SW 1271 (cell line): ENCODE results near the gene ASB2.

Experiments used
- DNase-seq, 2 experiments: peaks; one replicate each; lab custom pipeline; 2025; lab: John Stamatoyannopoulos, UW

The ASB2 gene

GRCh38 chr14:93978735-93979134, 2.4 kb upstream of the ASB2 start:
- DNase-seq, result no peak

DNA sequence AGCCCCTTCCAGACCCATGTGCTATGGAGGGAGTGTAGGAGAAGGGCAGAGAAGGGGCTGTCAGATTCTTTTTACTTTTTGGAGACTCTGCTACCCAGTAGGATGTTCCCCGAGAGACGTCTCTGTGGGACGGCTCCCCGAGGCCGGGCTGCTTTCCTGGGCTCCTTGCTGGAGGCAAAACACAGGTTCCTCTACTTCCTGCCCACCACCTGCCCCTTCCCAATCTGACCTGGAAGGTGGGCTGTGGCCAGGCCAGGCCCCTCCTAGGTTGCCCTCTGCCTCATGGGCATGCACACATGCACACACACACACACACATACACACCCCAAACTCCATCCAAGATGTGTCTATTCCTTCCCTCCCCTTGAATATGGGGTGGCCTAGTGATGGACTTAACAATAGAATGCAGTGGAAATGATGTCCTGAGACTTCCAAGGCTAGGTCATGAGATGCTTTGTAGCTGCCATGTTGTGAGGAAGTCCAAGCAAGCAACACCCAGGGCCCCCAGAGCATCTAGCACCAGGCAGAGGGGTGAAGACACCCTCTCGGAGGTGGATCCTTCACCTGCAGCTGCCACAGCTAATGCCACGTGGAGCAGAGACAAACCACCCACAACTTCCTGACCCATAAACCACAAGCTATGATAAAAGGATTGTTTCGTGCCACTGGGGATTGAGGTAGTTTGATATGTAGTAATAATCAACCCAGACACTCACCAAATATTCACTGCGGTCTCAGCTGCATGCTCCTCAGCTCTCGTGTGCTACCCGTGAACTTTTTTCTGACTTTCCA, 1.6 kb upstream of the ASB2 start:
- no peak for DNase-seq

DNA sequence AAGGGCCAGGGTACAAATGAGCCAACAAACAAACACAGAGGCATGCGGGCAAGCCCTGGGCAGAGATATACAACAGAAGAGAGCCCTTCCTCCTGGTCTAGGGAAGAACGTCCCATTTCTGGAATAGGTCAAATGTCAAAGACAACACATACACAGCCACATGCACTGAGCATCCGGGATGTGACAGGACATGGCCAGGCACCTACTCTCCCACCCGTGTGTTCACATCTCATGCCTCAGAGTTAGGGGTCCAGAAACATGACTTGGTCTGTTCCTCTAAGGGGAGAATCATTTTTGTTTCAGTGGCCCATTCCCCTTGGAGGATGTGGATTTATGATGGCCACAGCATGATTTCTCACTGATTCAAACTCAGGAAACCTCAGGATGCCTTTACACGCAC, 801 bp upstream of the ASB2 start:
- no peak for DNase-seq

DNA sequence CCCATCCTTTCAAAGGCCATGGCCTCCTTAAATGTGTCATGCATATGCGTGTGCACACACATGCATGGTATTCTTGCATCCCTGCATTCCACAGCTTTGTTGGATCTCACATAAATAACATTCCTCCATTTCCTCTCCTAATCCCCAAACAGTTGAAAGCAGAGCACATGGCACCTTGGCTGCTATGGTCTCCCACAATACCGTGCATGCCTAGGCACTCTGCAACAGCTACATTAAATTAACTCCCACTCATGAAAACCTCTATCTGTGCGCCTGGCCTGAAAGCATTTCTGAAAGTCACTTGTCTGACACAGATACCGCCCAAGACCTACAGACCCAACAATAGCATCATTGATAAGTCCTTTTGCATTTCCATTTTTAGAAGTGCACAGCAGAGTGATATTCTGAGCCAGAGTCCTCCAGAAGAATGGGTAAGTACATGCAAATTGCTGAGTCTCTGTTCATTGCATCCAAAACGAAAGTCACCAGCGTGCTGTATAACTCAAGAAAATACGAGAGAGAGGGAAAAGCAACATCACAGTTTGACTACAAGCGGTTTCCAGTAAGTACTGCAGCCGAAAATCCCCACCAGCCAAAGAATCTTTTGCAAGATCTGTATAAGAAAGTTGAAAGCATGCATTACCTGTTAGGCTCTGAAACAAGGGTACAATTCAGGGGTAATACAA, 436 bp downstream of the ASB2 start:
- DNase-seq, result no peak

GRCh38 chr14:93974833-93975232, 1.5 kb downstream of the ASB2 start:
- DNase-seq, result no peak

GRCh38 chr14:93974299-93974698, 2.1 kb downstream of the ASB2 start:
- no peak for DNase-seq

DNA sequence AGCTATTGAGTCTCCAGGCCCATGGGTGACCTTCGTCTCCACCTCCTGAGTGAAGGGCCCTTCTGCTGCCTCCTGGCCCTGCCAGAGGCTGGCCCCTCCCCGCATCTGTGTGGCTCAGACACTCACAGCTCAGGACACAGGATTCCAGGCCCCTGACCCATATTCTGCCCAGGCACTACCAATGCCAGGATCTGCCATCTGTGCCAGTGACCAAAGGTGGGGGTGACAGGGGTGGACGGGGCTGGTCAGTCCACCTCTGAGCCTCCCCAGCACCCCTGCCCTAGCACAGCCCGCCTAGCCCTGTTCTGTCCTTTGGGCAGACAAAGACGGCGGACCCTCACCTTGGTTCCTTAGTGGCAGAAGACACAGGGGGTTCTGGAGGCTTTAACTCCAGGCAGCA, 2.8 kb downstream of the ASB2 start:
- no peak for DNase-seq

GRCh38 chr14:93972618-93973205, 3.7 kb downstream of the ASB2 start:
- DNase-seq, result no peak

GRCh38 chr14:93971635-93972027, 4.7 kb downstream of the ASB2 start:
- no peak for DNase-seq

DNA sequence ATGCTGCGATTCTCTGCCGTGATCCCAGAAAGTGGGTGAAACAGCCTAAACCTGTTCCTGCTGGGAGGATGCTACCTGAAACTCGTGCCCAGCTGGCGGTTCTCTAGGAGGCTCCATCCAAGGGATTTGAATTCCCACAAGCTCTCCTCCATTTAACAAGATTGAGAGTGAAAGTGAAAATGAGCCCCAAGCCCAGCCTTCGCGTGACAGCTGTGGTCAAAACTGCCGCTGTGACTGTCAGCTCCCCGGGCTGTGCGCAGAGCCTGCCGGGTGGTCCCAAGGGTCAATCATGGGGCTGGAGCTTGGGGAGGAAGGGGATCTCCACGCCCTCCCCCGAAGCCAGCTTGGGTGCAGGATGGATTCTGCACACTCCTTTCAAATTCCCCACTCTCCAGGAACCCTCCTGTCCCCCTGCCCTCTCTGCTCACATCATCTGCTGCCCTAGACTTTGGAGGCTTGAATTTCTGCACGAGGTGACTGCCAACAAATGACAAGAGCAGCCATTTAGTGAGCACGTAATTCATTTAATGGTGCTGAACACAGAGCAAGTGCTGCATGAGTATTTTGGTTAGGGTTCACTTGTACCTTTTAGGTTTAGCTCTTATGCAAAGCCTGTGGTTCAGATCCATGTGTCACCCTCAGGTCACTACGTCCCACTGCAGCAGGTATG, 5.3 kb downstream of the ASB2 start:
- DNase-seq, result no peak

DNA sequence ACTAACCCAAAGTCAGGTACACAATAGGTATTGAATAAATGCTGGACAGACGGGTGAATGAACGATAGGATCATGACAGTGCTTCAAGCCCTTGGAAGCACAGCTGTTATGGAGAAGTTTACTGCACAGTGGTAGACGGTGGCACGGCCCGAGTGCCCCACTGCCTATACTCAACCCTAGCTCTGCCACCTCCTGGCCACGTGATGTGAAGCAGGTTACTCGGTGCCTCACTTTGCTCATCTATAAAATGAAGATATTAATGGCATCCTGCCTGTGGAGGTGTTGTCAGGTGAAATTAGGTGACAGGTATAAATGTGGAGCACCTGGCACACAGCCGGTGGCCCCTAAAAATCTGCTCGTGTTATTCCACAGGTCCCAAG, 5.8 kb downstream of the ASB2 start:
- peak in 1 of 2 experiments; percentile 53 for DNase-seq

DNA sequence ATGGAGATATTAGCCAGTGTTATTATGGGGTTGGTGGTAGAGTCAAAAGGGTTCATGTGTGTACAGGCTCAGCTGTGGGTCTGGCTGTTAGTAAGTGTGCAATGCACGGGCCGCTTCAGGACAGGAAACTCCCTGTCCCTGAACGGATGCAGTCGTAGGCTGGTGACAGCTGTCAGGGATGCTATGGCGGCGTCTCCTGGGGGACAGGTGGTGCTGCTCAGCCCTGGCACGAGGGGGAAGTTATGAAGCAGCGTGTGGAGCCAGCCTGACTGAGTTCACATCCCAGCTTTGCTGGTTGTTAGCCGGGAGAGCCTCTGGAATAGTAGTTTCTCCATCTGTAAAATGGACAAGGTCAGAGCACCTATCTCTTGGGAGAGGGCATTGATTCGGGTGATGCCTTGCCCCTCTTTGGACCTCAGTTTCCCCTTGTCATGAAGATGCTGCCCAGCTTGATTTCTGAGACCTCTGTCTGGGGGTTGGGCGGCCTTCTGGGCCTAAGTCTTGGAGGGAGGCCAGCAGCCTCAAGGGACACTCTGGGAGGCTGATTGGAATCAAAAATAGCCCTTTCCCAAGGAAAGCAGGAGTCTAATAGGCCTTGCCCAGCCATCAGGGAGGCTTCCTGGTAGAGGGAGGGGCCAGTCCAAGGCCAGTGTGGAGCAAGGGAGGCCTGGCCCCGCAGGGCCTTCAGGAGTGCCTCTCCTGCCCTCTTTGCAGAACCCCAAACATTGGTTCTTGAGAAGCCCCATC, 7.1 kb downstream of the ASB2 start:
- no peak for DNase-seq

DNA sequence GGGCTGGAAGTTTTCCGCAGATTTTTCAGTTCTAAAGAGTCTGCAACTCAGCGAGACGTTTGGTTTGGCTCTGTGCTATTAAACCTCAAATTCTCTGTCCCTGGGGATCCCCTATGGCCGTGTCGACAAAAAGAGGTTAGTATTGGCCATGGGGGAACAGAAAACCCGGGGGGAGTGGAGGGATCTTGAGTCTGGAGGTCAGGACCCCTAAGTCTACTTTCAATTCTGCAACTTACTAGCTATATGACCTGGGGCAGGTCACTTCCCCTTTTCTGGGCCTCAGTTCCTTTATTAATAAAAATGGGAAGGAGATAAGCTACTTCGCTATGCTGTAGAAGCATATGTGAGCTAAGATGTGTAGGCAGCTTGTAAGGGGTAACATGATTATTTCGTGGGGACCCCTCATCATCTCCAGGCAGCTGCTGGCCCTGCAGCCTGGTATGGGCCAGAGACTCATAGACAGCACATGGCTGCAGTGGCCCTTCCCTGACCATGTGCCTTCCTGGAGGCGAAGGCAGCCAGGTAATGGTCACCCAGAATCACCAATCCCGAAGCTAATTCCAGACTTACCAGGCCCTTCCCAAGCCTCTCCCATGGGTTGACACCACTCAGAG, 8.6 kb downstream of the ASB2 start:
- no peak for DNase-seq

DNA sequence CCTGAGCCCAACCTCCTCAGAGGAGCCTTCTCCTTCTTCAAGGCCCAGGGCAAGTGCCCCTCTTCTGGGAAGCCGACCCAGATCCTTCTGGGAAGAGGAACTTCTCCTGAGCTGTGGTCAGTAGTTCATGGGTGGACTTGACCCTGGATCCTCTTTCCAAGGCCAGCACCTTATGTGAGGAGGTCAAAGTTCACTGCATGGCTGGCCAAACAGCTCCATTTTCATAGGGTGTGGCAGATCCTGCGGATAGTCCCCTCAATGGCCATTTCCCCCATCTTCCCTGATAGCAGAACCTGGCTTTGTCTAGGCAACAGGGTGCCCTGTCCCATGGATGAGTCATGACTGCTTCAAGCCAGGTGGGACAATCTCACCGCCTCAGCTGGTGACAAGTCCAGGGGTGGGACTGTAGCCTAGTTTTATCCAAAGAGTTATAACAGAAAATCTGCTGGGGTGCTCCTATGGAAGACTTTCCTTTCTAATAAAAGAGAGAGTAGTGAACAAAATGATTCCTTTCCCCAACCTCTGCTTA, 10.4 kb downstream of the ASB2 start:
- no peak for DNase-seq

- DNase-seq, result no peak
Measured at GRCh38 chr14:93965287-93965821, 11.0 kb downstream of the ASB2 start.

- no peak for DNase-seq
Measured at GRCh38 chr14:93964820-93965286, 11.5 kb downstream of the ASB2 start.

GRCh38 chr14:93964281-93964680, 12.1 kb downstream of the ASB2 start:
- no peak for DNase-seq

- DNase-seq, result no peak
Measured at GRCh38 chr14:93963692-93964091, 12.7 kb downstream of the ASB2 start.

- DNase-seq, result peak in 1 of 2 experiments; percentile 67
Measured at GRCh38 chr14:93962701-93963601, 13.4 kb downstream of the ASB2 start.

DNA sequence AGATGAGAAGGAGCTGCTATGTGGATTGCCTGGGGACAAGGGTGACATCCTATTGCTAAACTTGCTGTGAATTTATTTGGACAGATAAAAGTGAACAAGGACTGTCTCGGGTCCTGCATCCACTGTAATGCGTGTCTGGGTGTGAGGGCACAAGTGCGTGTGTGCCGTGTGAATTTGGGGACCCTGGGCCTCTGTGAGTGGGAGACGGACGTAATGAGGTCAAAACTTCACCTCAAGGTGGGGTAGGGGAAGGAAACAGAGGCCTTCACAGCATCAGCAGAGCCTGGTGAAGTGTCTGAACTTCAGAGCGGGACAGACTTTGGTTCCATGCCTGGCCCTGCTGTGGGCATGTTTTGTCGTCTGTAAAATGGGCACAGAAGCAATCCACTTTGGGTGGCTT, 14.8 kb downstream of the ASB2 start:
- DNase-seq, result no peak
